HG03378 (cell line): ENCODE results near the gene ABCA12.
"Not testable (repeated sequence)": the region's sequence is repeated elsewhere in the genome, so short reads cannot be mapped to it uniquely, and the experiment has no call there.

Source experiments
- ATAC-seq: cut with Tn5 transposase; IDR thresholded peaks from one replicate; pipeline ENCODE4 v1.9.1; 2021; ENCODE audit warnings: mild to moderate bottlenecking, moderate library complexity; ENCODE audit not compliant: unreplicated experiment

ABCA12 gene, protein sequence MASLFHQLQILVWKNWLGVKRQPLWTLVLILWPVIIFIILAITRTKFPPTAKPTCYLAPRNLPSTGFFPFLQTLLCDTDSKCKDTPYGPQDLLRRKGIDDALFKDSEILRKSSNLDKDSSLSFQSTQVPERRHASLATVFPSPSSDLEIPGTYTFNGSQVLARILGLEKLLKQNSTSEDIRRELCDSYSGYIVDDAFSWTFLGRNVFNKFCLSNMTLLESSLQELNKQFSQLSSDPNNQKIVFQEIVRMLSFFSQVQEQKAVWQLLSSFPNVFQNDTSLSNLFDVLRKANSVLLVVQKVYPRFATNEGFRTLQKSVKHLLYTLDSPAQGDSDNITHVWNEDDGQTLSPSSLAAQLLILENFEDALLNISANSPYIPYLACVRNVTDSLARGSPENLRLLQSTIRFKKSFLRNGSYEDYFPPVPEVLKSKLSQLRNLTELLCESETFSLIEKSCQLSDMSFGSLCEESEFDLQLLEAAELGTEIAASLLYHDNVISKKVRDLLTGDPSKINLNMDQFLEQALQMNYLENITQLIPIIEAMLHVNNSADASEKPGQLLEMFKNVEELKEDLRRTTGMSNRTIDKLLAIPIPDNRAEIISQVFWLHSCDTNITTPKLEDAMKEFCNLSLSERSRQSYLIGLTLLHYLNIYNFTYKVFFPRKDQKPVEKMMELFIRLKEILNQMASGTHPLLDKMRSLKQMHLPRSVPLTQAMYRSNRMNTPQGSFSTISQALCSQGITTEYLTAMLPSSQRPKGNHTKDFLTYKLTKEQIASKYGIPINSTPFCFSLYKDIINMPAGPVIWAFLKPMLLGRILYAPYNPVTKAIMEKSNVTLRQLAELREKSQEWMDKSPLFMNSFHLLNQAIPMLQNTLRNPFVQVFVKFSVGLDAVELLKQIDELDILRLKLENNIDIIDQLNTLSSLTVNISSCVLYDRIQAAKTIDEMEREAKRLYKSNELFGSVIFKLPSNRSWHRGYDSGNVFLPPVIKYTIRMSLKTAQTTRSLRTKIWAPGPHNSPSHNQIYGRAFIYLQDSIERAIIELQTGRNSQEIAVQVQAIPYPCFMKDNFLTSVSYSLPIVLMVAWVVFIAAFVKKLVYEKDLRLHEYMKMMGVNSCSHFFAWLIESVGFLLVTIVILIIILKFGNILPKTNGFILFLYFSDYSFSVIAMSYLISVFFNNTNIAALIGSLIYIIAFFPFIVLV (N-terminal part only)

GRCh38 chr2:215138479-215138878 is at the start of gene ABCA12:
Gene ABCA12 (minus strand): TSS chr2:215138626. CDS start chr2:215138208, 418 bp downstream.
- ATAC-seq: no peak

- no peak for ATAC-seq
Measured at GRCh38 chr2:215188078-215188477, 49.7 kb upstream of the ABCA12 start.

GRCh38 chr2:215186021-215186420 is 47.6 kb upstream of the ABCA12 start:
- ATAC-seq: no peak

- no peak for ATAC-seq
Measured at GRCh38 chr2:215178121-215178520, 39.7 kb upstream of the ABCA12 start.

- no peak for ATAC-seq
Measured at GRCh38 chr2:215171796-215172195, 33.4 kb upstream of the ABCA12 start.

DNA sequence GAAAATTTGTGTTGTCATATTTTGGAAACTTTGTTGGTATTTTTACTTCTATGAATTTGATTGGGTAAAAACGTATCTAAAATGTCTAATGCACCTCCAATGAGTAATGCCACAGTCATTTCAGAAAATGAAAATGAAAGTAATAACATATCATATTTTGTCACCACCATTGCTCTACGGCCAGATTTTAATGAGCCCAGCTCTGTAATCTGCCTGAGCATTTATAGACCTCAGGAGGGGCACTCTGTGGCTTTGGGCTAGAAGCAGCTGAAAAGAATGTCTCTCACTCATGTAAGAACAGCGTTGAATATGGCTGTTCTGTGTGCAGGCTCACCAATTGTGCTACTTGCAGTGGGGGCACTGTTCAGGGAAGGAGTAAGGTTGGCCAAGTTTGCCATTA is 32.7 kb upstream of the ABCA12 start:
- ATAC-seq: peak; percentile 91

- ATAC-seq: not testable (repeated sequence)
Measured at GRCh38 chr2:215166505-215166904, 28.1 kb upstream of the ABCA12 start.

DNA sequence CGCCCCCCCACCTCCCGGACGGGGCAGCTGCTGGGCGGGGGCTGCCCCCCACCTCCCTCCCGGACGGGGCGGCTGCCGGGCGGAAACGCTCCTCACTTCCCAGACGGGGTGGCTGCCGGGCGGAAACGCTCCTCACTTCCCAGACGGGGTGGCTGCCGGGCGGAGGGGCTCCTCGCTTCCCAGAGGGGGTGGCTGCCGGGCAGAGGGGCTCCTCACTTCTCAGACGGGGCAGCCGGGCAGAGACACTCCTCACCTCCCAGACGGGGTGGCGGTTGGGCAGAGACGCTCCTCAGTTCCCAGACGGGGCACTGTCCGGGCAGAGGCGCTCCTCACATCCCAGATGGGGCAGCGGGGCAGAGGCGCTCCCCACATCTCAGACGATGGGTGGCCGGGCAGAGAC is 24.9 kb upstream of the ABCA12 start:
- not testable (repeated sequence) for ATAC-seq

- ATAC-seq: no peak
Measured at GRCh38 chr2:215161301-215161829, 22.9 kb upstream of the ABCA12 start.

GRCh38 chr2:215160081-215160480 is 21.7 kb upstream of the ABCA12 start:
- no peak for ATAC-seq

DNA sequence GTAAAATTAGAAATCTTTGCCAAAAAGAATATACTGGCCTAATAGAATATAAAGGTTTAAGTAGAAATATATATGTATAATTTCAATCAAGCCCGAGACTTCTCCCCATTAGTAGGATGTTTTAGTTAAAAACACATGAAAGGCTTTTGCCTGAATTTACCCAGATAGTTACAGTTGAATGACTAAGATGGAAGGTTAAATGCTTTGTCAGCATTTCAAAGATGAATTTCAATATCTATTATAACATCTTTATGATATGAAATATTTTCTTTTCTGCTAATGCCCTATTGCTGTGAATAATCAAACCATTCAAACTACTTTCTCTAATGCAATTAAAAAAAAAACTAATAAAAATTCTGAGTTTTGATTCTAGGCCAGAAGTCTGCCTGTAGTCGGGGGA is 18.0 kb upstream of the ABCA12 start:
- no peak for ATAC-seq

DNA sequence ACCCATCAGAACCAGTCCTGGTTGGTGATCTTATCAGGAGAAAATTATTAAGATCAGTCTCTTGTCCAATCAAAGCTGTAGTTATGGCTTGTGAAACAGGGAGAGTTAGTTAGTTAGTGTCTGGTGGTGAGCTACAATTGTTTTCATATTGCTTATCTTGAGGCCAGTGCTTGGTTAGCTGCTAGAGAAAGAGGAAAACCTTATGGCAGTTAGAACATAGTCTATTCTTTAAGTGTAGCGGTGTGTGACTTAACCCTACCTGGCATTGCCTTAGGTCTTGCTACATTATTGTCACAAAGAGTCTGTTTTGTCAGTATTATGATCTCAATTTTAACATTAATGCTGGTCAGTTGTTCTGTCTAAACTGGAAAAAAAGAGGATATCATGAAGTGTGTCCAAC is 11.5 kb upstream of the ABCA12 start:
- ATAC-seq: no peak

GRCh38 chr2:215149486-215149885 is 11.1 kb upstream of the ABCA12 start:
- no peak for ATAC-seq

DNA sequence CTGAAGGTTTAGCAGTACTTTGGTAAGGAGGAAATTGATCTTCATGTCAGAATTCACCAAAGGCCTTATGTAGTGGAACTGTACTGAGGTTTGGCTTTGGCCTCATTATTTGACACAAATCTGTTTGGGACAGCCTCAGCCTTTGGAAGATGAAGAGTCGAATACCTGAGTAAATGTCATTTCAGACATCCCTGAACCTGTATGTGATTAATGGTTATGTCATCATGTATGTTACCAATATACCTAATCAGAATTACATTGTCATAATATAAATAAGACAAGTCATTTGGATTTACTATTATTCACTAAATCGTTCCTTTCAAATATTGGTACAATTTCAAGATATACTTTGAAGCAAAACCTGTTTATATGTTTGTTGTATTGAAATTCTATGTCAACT is 10.6 kb upstream of the ABCA12 start:
- no peak for ATAC-seq

DNA sequence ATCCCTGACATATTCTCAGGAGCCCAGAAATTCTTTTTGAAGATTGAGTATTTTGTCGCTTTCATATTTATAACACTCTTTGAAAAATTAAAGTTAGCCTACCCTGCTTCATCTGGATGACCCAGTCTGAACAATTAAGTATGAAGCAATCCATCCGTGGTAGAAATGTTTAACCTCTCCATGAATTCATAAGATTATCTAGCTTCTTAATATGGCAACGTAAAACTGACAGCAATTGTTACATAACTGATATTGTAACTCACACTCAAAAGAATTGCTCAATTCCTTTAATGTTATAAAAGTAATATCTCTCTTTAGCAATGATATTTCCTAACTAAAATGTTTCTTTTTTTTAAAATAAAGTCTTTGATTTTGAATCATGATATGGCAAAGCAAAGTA is 7.2 kb upstream of the ABCA12 start:
- ATAC-seq: no peak

DNA sequence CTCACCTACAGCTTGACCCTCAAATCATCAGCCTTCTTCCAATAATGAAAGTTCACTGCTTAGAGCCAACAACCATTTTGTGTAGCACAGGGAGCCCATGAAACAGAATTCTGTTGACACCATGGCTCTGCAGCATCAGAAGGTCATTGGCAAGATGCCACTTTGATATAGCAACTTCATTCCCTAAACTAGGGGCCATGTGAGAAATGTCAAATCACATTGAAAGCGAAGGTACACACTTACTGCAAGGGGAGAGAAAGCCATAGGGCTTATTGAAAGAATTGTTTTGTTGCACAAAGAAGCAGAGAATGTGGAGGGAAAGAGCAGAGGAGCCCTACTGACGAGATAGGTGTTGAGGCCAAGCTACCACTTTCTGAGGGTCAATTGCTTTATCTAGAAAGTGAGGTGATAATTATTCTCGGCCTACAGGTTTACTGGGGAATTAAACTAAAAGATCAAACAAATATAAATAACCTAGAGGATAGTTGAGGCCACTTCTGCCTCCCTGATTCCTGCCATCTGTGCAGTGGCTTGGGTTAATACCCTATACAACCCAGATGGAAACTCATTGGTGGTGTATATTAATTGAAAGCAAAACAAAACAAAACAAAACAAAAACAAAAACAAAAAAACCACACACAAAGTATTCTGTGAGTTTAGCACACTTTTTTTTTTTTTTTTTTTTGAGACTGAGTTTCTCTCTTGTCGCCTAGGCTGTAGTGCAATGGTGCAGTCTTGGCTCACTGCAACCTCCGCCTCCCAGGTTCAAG is 5.9 kb upstream of the ABCA12 start:
- ATAC-seq: no peak

GRCh38 chr2:215143458-215143857 is 5.0 kb upstream of the ABCA12 start:
- ATAC-seq: no peak

DNA sequence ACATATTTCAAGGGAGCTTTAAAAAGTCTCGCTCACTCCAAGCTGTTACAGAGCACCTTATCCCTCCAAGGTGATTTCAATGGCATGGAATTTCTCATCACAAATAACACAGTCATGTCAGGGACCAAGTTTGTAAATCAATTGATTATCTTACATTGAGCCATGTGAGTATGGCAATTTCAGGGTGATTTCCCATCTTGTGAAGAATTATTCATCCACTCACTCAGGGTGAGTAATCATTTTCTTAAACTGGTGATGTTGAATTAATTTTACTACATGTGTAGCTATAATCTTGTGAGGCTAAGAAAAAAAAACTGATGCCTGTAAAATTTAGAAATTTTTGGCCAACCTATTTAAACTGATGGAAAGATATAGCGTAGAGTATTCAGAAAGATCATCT is 3.3 kb upstream of the ABCA12 start:
- ATAC-seq: no peak

DNA sequence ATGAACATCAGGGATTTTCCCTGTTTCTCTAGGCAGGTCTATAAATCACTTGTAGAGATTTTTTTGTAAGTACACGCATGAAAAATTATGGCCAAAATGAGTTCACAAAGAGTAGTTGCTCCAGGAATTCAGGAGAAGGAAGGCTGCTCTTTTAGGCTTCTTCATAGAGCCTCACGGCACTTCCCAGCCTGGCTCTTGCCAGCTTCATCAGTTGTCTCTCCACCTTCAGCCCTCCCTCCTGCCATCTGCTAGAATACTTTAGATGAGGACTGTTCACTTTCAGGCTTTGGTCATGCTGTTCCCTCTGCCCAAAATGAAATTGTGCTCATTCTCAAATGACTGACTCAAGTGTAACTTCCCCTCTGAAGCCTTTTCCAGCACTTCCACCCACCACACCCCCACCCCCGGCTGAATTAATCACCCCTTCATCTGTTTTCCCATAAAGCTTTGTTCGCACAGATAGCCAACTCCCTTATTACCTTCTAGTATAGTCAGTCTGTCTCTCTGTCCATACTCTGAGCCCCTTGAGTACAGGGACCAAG is 1.8 kb upstream of the ABCA12 start:
- ATAC-seq: no peak

DNA sequence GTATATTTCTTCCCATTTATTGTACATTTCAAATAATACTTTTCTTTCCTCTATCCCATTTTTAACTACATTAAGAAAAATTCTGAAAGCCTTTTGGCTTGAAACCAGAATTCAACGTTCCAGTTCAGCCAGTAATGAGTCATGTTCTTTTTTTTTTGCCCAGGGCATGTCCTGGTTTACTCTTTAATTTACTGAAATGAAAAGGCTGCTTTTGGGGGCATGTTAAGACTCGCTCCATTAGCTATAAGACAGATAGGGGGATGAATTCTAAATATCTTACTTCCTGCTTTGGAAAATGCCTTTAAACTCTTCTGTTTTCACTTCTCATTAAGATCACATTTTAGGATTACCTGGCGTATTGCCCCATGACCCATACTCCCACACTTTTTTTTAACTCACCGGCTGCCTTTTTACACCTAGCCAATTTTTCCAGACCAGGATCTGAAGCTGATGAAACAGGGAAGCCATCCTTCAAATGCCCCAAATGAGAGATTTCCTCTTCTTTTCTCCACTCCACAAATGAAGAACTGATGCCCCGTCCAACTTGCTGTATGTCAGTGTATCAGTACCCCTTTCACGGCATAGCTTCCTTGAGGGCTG is 585 bp downstream of the ABCA12 start:
- ATAC-seq: peak; percentile 55
